ENCODE data around the gene PDZRN3.

PDZRN3 gene

GRCh38 chr3:73511571-73512525, 112.9 kb downstream of the PDZRN3 start:
- 77% methylated on average over 17 of the region's 21 CpGs for WGBS (ENCODE audit: insufficient coverage)
- peak in 2 of 3 donors; percentile 46 to 57 for DNase-seq
- POLR2A ChIA-PET, result no interaction called here
- CTCF ChIA-PET, result interaction anchor here (0.7 to 1.9 kb wide), 2 partner anchors 9 to 10 kb away, joined by 3 to 4 read pairs; no protein-coding TSS in a partner anchor
- H3K27me3 ChIP-seq (replicated peaks in 2 of 5; ENCODE audit: control insufficient read depth in 4 of 5, insufficient read depth in 5 of 5, low read length in 4 of 5), result peaks cover 0 to 3% (median 0%) of the 10 kb centered on the region in 5 experiments
- no peaks in the 10 kb centered on the region for H3K36me3 ChIP-seq (ENCODE audit: control insufficient read depth in 4 of 4, insufficient read depth in 4 of 4, low read length in 3 of 4)
- H3K9me3 ChIP-seq (ENCODE audit: control extremely low read depth in 1 of 5, control insufficient read depth in 4 of 5, insufficient read depth in 2 of 5, low read depth in 1 of 5, low read length in 4 of 5), result no peaks in the 10 kb centered on the region
- H3K27ac ChIP-seq (ENCODE audit: insufficient read depth in 1 of 2, low read depth in 1 of 2, low read length in 2 of 2, poor library complexity in 1 of 2, severe bottlenecking in 2 of 2), result no peak overlapping the region
- H3K4me1 ChIP-seq (ENCODE audit: control extremely low read depth in 1 of 4, control insufficient read depth in 4 of 4, insufficient read depth in 4 of 4, low read length in 3 of 4), result peaks cover 0 to 9% (median 5%) of the 10 kb centered on the region in 4 experiments
- H3K4me3 ChIP-seq (ENCODE audit: control insufficient read depth in 1 of 7, extremely low read depth in 1 of 7, insufficient read depth in 4 of 7, low read depth in 2 of 7, low read length in 6 of 7), result peak overlapping the region in 1 of 7 experiments; percentile 3

- ChIA-PET POLR2A (no interaction called here), CTCF (interaction anchor here (1.3 to 1.5 kb wide), 3 partner anchors 9 to 37 kb away, joined by 3 to 5 read pairs (median 3); no protein-coding TSS in a partner anchor)
- H3K4me3 ChIP-seq (ENCODE audit: control insufficient read depth in 1 of 7, extremely low read depth in 1 of 7, insufficient read depth in 4 of 7, low read depth in 2 of 7, low read length in 6 of 7), result no peak overlapping the region
- peaks cover 0 to 9% (median 5%) of the 10 kb centered on the region in 4 experiments for H3K4me1 ChIP-seq (ENCODE audit: control extremely low read depth in 1 of 4, control insufficient read depth in 4 of 4, insufficient read depth in 4 of 4, low read length in 3 of 4)
- WGBS (ENCODE audit: insufficient coverage), result 83% methylated on average over 1 of the region's 3 CpGs
- H3K27me3 ChIP-seq (replicated peaks in 2 of 5; ENCODE audit: control insufficient read depth in 4 of 5, insufficient read depth in 5 of 5, low read length in 4 of 5), result peaks cover 0 to 3% (median 0%) of the 10 kb centered on the region in 5 experiments
- H3K9me3 ChIP-seq (ENCODE audit: control extremely low read depth in 1 of 5, control insufficient read depth in 4 of 5, insufficient read depth in 2 of 5, low read depth in 1 of 5, low read length in 4 of 5), result no peaks in the 10 kb centered on the region
- H3K27ac ChIP-seq (ENCODE audit: insufficient read depth in 1 of 2, low read depth in 1 of 2, low read length in 2 of 2, poor library complexity in 1 of 2, severe bottlenecking in 2 of 2), result no peak overlapping the region
- no peaks in the 10 kb centered on the region for H3K36me3 ChIP-seq (ENCODE audit: control insufficient read depth in 4 of 4, insufficient read depth in 4 of 4, low read length in 3 of 4)
- no peak for DNase-seq
Measured at GRCh38 chr3:73510784-73511183, 114.0 kb downstream of the PDZRN3 start.

GRCh38 chr3:73510334-73510733, 114.4 kb downstream of the PDZRN3 start:
- Histone ChIP-seq H3K27me3 (replicated peaks in 2 of 5; ENCODE audit: control insufficient read depth in 4 of 5, insufficient read depth in 5 of 5, low read length in 4 of 5) (peaks cover 0 to 3% (median 0%) of the 10 kb centered on the region in 5 experiments), H3K36me3 (ENCODE audit: control insufficient read depth in 4 of 4, insufficient read depth in 4 of 4, low read length in 3 of 4) (no peaks in the 10 kb centered on the region), H3K27ac (ENCODE audit: insufficient read depth in 1 of 2, low read depth in 1 of 2, low read length in 2 of 2, poor library complexity in 1 of 2, severe bottlenecking in 2 of 2) (no peak overlapping the region), H3K9me3 (ENCODE audit: control extremely low read depth in 1 of 5, control insufficient read depth in 4 of 5, insufficient read depth in 2 of 5, low read depth in 1 of 5, low read length in 4 of 5) (no peaks in the 10 kb centered on the region), H3K4me3 (ENCODE audit: control insufficient read depth in 1 of 7, extremely low read depth in 1 of 7, insufficient read depth in 4 of 7, low read depth in 2 of 7, low read length in 6 of 7) (no peak overlapping the region), H3K4me1 (ENCODE audit: control extremely low read depth in 1 of 4, control insufficient read depth in 4 of 4, insufficient read depth in 4 of 4, low read length in 3 of 4) (peaks cover 0 to 9% (median 5%) of the 10 kb centered on the region in 4 experiments)
- WGBS (ENCODE audit: insufficient coverage), result 100% methylated on average over 2 of the region's 4 CpGs
- POLR2A ChIA-PET, result no interaction called here
- CTCF ChIA-PET, result interaction anchor here (1.3 to 1.5 kb wide), 3 partner anchors 9 to 37 kb away, joined by 3 to 5 read pairs (median 3); no protein-coding TSS in a partner anchor
- no peak for DNase-seq

GRCh38 chr3:73509816-73510215, 114.9 kb downstream of the PDZRN3 start:
- CTCF ChIA-PET, result interaction anchor here (1.3 to 1.5 kb wide), 3 partner anchors 8 to 38 kb away, joined by 3 to 5 read pairs (median 3); no protein-coding TSS in a partner anchor
- H3K27ac ChIP-seq (ENCODE audit: insufficient read depth in 1 of 2, low read depth in 1 of 2, low read length in 2 of 2, poor library complexity in 1 of 2, severe bottlenecking in 2 of 2), result no peak overlapping the region
- H3K9me3 ChIP-seq (ENCODE audit: control extremely low read depth in 1 of 5, control insufficient read depth in 4 of 5, insufficient read depth in 2 of 5, low read depth in 1 of 5, low read length in 4 of 5), result no peaks in the 10 kb centered on the region
- no peak overlapping the region for H3K4me3 ChIP-seq (ENCODE audit: control insufficient read depth in 1 of 7, extremely low read depth in 1 of 7, insufficient read depth in 4 of 7, low read depth in 2 of 7, low read length in 6 of 7)
- H3K27me3 ChIP-seq (replicated peaks in 2 of 5; ENCODE audit: control insufficient read depth in 4 of 5, insufficient read depth in 5 of 5, low read length in 4 of 5), result peaks cover 0 to 3% (median 0%) of the 10 kb centered on the region in 5 experiments
- peaks cover 0 to 9% (median 5%) of the 10 kb centered on the region in 4 experiments for H3K4me1 ChIP-seq (ENCODE audit: control extremely low read depth in 1 of 4, control insufficient read depth in 4 of 4, insufficient read depth in 4 of 4, low read length in 3 of 4)
- POLR2A ChIA-PET, result no interaction called here
- no peak for DNase-seq
- no peaks in the 10 kb centered on the region for H3K36me3 ChIP-seq (ENCODE audit: control insufficient read depth in 4 of 4, insufficient read depth in 4 of 4, low read length in 3 of 4)
- 92% methylated on average over 4 of the region's 7 CpGs for WGBS (ENCODE audit: insufficient coverage)

- CTCF ChIA-PET, result interaction anchor here (1.3 to 2.4 kb wide), 2 partner anchors 12 to 14 kb away, joined by 5 to 6 read pairs; no protein-coding TSS in a partner anchor
- POLR2A ChIA-PET, result no interaction called here
- Histone ChIP-seq H3K36me3 (ENCODE audit: control insufficient read depth in 4 of 4, insufficient read depth in 4 of 4, low read length in 3 of 4) (no peaks in the 10 kb centered on the region), H3K27ac (ENCODE audit: insufficient read depth in 1 of 2, low read depth in 1 of 2, low read length in 2 of 2, poor library complexity in 1 of 2, severe bottlenecking in 2 of 2) (no peak overlapping the region), H3K4me3 (ENCODE audit: control insufficient read depth in 1 of 7, extremely low read depth in 1 of 7, insufficient read depth in 4 of 7, low read depth in 2 of 7, low read length in 6 of 7) (no peak overlapping the region), H3K4me1 (ENCODE audit: control extremely low read depth in 1 of 4, control insufficient read depth in 4 of 4, insufficient read depth in 4 of 4, low read length in 3 of 4) (peaks cover 0 to 9% (median 5%) of the 10 kb centered on the region in 4 experiments), H3K27me3 (replicated peaks in 2 of 5; ENCODE audit: control insufficient read depth in 4 of 5, insufficient read depth in 5 of 5, low read length in 4 of 5) (peaks cover 0 to 9% (median 2%) of the 10 kb centered on the region in 5 experiments), H3K9me3 (ENCODE audit: control extremely low read depth in 1 of 5, control insufficient read depth in 4 of 5, insufficient read depth in 2 of 5, low read depth in 1 of 5, low read length in 4 of 5) (no peaks in the 10 kb centered on the region)
- no peak for DNase-seq
- 88% methylated on average over 3 of the region's 5 CpGs for WGBS (ENCODE audit: insufficient coverage)
Measured at GRCh38 chr3:73509066-73509465, 115.7 kb downstream of the PDZRN3 start.

GRCh38 chr3:73508330-73508954, 116.3 kb downstream of the PDZRN3 start:
- 13% methylated on average over 3 of the region's 6 CpGs for WGBS (ENCODE audit: insufficient coverage)
- H3K4me1 ChIP-seq (ENCODE audit: control extremely low read depth in 1 of 4, control insufficient read depth in 4 of 4, insufficient read depth in 4 of 4, low read length in 3 of 4), result peaks cover 0 to 9% (median 5%) of the 10 kb centered on the region in 4 experiments
- no peak overlapping the region for H3K27ac ChIP-seq (ENCODE audit: insufficient read depth in 1 of 2, low read depth in 1 of 2, low read length in 2 of 2, poor library complexity in 1 of 2, severe bottlenecking in 2 of 2)
- no peaks in the 10 kb centered on the region for H3K9me3 ChIP-seq (ENCODE audit: control extremely low read depth in 1 of 5, control insufficient read depth in 4 of 5, insufficient read depth in 2 of 5, low read depth in 1 of 5, low read length in 4 of 5)
- no peak overlapping the region for H3K4me3 ChIP-seq (ENCODE audit: control insufficient read depth in 1 of 7, extremely low read depth in 1 of 7, insufficient read depth in 4 of 7, low read depth in 2 of 7, low read length in 6 of 7)
- H3K36me3 ChIP-seq (ENCODE audit: control insufficient read depth in 4 of 4, insufficient read depth in 4 of 4, low read length in 3 of 4), result no peaks in the 10 kb centered on the region
- ChIA-PET CTCF (interaction anchor here (0.6 to 2.4 kb wide), 10 partner anchors 8 to 407 kb away, joined by 3 to 9 read pairs (median 4); no protein-coding TSS in a partner anchor), POLR2A (no interaction called here)
- DNase-seq, result peak; percentile 38 to 69 (median 59)
- peaks cover 0 to 15% (median 3%) of the 10 kb centered on the region in 5 experiments for H3K27me3 ChIP-seq (replicated peaks in 2 of 5; ENCODE audit: control insufficient read depth in 4 of 5, insufficient read depth in 5 of 5, low read length in 4 of 5)
